ENCODE measurements around the gene AP1S3. TPM values are rescaled to one million over a fixed set of nuclear protein-coding genes. Genes with fewer than 3 reads are reported as not detected.
"Not testable (repeated sequence)": the region's sequence is repeated elsewhere in the genome, so short reads cannot be mapped to it uniquely, and the experiment has no call there.

The AP1S3 gene
- 10 to 100 TPM; 12.9 to 13.5 TPM for total RNA-seq

DNA sequence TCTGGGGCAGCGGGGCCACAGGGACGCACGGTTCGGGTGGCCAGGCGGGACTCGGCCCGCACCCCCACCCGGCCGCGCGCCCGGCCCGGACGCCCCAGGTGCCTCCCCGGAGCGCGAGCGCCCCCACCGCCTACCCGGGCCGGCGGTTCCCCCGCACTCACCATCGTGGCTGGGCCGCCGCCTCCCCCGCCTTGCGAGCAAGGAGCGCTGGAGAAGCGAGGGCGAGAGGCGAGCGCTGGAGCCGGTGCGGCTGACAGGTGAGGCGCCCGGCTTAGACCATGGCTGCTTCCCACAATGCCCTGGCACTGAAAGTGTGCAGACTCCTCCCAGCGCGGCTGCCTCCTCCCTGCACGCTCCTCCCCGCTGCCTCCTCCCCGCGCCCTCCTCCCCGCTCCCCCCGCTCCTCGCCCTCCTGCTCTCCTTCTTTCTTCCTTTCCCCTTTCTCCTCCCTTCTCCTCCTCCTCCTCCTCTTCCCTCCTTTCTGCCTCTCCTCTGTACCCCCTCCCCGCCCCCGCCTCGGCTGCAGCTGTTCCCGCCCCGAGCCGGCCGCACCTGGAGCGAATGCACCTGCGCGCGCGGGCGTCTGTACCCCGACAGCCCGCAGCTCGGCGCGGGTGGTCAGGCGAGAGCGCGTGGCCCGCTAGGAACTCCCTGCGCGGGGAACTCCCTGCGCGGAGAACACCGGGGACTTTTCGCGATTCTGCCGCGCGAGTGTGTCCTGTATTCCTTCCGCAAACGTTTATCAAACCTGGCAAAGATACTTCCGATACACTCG is at the start of gene AP1S3:
Gene AP1S3 (minus strand): TSS at position 296 of the 775 bp plus-strand sequence. CDS start 132 bp downstream, at position 164.
- Mint-ChIP-seq H3K4me1 (peaks cover 25% of the 10 kb centered on the region), H3K36me3 (peaks cover 3% of the 10 kb centered on the region), H3K4me3 (peak within 1 kb of the TSS; percentile 97), H3K27me3 (no peaks in the 10 kb centered on the region), H3K27ac (peak within 1 kb of the TSS; percentile 78), H3K9me3 (ENCODE audit: low read depth) (no peaks in the 10 kb centered on the region)
- ATAC-seq (peak; percentile 96), DNase-seq (peak; percentile 85)
- CTCF ChIA-PET, result interaction anchor here (0.6 to 2.3 kb wide), 11 partner anchors 13 to 156 kb away, joined by 3 to 6 read pairs (median 4); no protein-coding TSS in a partner anchor

- no peaks in the 10 kb centered on the region for H3K9me3 Mint-ChIP-seq (ENCODE audit: low read depth)
- peaks cover 62% of the 10 kb centered on the region for H3K36me3 Mint-ChIP-seq
- CTCF ChIA-PET, result no interaction called here
- peaks cover 20% of the 10 kb centered on the region for H3K4me1 Mint-ChIP-seq
- H3K27ac Mint-ChIP-seq, result no peak overlapping the region
- no peaks in the 10 kb centered on the region for H3K27me3 Mint-ChIP-seq
- DNase-seq (no peak), ATAC-seq (no peak)
- no peak overlapping the region for H3K4me3 Mint-ChIP-seq
Observed at GRCh38 chr2:223887127-223887526, 49.7 kb upstream of the AP1S3 start.

GRCh38 chr2:223886726-223887125 is 49.3 kb upstream of the AP1S3 start:
- peak overlapping the region; percentile 2 for H3K27ac Mint-ChIP-seq
- no peaks in the 10 kb centered on the region for H3K9me3 Mint-ChIP-seq (ENCODE audit: low read depth)
- DNase-seq, result no peak
- H3K4me1 Mint-ChIP-seq, result peaks cover 23% of the 10 kb centered on the region
- CTCF ChIA-PET, result no interaction called here
- no peak overlapping the region for H3K4me3 Mint-ChIP-seq
- H3K36me3 Mint-ChIP-seq, result peaks cover 66% of the 10 kb centered on the region
- ATAC-seq, result no peak
- H3K27me3 Mint-ChIP-seq, result no peaks in the 10 kb centered on the region

GRCh38 chr2:223884399-223884798 is 47.0 kb upstream of the AP1S3 start:
- no peaks in the 10 kb centered on the region for H3K27me3 Mint-ChIP-seq
- CTCF ChIA-PET, result no interaction called here
- peaks cover 31% of the 10 kb centered on the region for H3K4me1 Mint-ChIP-seq
- H3K4me3 Mint-ChIP-seq, result no peak overlapping the region
- peak; percentile 16 for ATAC-seq
- H3K9me3 Mint-ChIP-seq (ENCODE audit: low read depth), result no peaks in the 10 kb centered on the region
- no peak for DNase-seq
- peak overlapping the region; percentile 36 for H3K27ac Mint-ChIP-seq
- peaks cover 57% of the 10 kb centered on the region for H3K36me3 Mint-ChIP-seq

DNA sequence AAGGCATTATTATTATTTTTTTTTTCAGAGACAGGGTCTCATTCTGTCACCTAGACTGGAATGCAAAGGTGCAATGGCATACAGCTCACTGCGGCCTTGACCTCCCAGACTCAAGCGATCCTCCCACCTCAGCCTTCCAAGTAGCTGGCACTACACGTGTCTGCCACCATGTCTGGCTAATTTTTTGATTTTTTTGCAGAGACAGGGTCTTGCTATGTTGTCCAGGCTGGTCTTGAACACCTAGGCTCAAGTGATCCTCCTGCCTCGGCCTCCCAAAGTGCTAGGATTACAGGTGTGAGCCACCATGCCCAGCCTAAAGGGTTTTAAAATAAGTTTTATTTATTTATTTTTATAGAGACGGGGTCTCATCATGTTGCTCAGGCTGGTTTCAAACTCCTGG is 45.3 kb upstream of the AP1S3 start:
- no peak for ATAC-seq
- peak overlapping the region; percentile 75 for H3K27ac Mint-ChIP-seq
- peaks cover 58% of the 10 kb centered on the region for H3K36me3 Mint-ChIP-seq
- H3K4me3 Mint-ChIP-seq, result no peak overlapping the region
- no peaks in the 10 kb centered on the region for H3K9me3 Mint-ChIP-seq (ENCODE audit: low read depth)
- CTCF ChIA-PET, result interaction anchor here (1.1 kb wide), 1 partner anchor 59 kb away, joined by 5 read pairs; no protein-coding TSS in a partner anchor
- H3K4me1 Mint-ChIP-seq, result peaks cover 28% of the 10 kb centered on the region
- no peaks in the 10 kb centered on the region for H3K27me3 Mint-ChIP-seq
- DNase-seq, result no peak

DNA sequence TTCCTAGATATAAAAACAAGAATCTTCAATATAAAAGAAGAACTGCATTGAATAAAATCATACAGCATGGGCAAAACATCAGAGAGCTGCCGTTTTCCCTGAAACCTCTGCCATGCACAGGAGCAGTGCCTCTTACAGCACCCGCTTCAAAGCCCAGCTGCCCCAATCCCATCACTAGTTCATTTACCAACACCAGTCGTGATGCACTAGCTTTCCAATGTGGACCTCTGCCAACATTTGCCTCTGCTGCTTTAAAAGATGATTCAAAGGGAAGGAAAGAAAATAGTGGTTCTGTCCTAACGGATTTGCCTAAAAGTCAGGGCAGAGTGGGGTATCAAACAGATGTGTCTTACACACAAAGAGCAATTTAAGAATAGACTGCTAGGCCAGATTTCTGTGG is 43.4 kb upstream of the AP1S3 start:
- H3K9me3 Mint-ChIP-seq (ENCODE audit: low read depth), result no peaks in the 10 kb centered on the region
- H3K27ac Mint-ChIP-seq, result peak overlapping the region; percentile 75
- peaks cover 62% of the 10 kb centered on the region for H3K36me3 Mint-ChIP-seq
- CTCF ChIA-PET, result interaction anchor here (2.4 kb wide), 1 partner anchor 120 kb away, joined by 8 read pairs; no protein-coding TSS in a partner anchor
- no peak for DNase-seq
- no peak overlapping the region for H3K4me3 Mint-ChIP-seq
- no peak for ATAC-seq
- peaks cover 23% of the 10 kb centered on the region for H3K4me1 Mint-ChIP-seq
- H3K27me3 Mint-ChIP-seq, result no peaks in the 10 kb centered on the region

DNA sequence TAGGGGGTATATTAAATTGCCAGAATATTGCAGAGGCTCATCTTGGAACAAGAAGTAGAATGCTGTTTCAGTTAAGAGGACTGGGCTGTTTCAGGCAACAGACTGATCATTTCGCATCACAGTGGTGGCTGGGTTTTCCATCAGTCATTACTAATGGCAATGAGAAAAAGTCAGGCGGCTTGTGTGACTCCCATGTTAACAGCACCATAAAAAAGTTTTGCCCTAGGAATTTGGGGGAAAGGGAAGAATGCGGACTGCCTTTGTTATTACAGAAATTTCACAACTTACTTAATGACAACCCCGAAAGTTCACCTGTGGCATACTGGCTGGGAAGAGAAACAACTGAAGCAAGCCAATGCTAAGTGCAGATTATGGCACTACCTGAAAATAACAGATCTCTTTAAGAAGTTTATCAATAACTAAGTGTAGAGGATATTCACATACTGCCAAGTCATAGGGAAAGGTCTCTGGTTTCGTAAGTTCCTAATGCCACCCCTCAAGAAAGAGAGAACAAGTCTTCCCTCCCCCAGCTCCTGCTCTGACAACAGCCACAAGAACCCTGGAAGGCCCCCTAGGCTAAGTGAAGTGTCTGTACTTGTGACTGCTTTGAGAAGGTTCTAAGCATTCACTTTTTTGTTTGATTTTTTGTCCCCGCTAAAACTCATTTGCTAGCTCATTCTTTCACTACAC is 40.5 kb upstream of the AP1S3 start:
- Mint-ChIP-seq H3K27ac (no peak overlapping the region), H3K9me3 (ENCODE audit: low read depth) (no peaks in the 10 kb centered on the region), H3K4me1 (peaks cover 14% of the 10 kb centered on the region), H3K36me3 (peaks cover 56% of the 10 kb centered on the region), H3K27me3 (no peaks in the 10 kb centered on the region), H3K4me3 (no peak overlapping the region)
- CTCF ChIA-PET, result no interaction called here
- ATAC-seq (no peak), DNase-seq (no peak)

- Mint-ChIP-seq H3K36me3 (peaks cover 48% of the 10 kb centered on the region), H3K4me1 (no peaks in the 10 kb centered on the region), H3K4me3 (no peak overlapping the region), H3K9me3 (ENCODE audit: low read depth) (no peaks in the 10 kb centered on the region), H3K27me3 (no peaks in the 10 kb centered on the region), H3K27ac (no peak overlapping the region)
- DNase-seq (no peak), ATAC-seq (no peak)
- CTCF ChIA-PET, result interaction anchor here (0.9 kb wide), 1 partner anchor 8 kb away, joined by 3 read pairs; no protein-coding TSS in a partner anchor
Observed at GRCh38 chr2:223873672-223874071, 36.3 kb upstream of the AP1S3 start.

DNA sequence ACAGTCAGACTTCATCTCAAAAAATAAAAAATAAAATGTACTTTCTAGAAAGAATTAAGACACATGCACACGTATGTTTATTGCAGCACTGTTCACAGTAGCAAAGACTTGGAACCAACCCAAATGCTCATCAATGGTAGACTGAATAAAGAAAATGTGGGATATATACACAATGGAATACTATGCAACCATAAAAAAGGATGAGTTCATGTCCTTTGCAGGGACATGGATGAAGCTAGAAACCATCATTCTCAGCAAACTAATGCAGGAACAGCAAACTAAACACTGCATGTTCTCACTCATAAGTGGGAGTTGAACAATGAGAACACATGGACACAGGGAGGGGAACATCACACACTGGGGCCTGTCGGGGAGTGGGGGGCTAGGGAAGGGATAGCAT is 35.4 kb upstream of the AP1S3 start:
- ATAC-seq; H3K27ac Mint-ChIP-seq; DNase-seq; H3K4me1 Mint-ChIP-seq; H3K9me3 Mint-ChIP-seq (ENCODE audit: low read depth); H3K27me3 Mint-ChIP-seq; H3K4me3 Mint-ChIP-seq: not testable (repeated sequence)
- CTCF ChIA-PET, result interaction anchor here (1.3 kb wide), 1 partner anchor 97 kb away, joined by 3 read pairs; no protein-coding TSS in a partner anchor
- H3K36me3 Mint-ChIP-seq, result peaks cover 40% of the 10 kb centered on the region

DNA sequence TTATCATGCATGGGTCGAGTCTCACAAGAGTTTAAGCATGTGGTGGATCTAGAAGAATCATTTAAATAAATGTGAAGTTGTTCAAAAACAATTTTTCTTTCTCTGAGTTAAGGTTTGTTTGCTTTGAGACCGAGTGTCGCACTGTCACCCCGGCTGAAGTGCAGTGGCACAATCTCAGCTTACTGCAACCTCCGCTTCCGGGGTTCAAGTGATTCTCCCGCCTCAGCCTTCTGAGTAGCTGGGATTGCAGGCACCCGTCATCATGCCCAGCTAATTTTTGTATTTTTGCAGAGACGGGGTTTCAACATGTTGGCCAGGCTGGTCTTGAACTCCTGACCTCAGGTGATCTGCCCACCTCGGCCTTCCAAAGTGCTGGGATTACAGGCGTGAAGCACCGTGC is 34.3 kb upstream of the AP1S3 start:
- not testable (repeated sequence) for H3K4me3 Mint-ChIP-seq; ATAC-seq; H3K27ac Mint-ChIP-seq; DNase-seq; H3K9me3 Mint-ChIP-seq (ENCODE audit: low read depth); H3K27me3 Mint-ChIP-seq
- H3K4me1 Mint-ChIP-seq, result peaks cover 14% of the 10 kb centered on the region
- CTCF ChIA-PET, result interaction anchor here (1.3 kb wide), 1 partner anchor 98 kb away, joined by 3 read pairs; no protein-coding TSS in a partner anchor
- H3K36me3 Mint-ChIP-seq, result peaks cover 29% of the 10 kb centered on the region

GRCh38 chr2:223870840-223871611 is 33.6 kb upstream of the AP1S3 start:
- no peak for DNase-seq
- H3K27ac Mint-ChIP-seq, result no peak overlapping the region
- peaks cover 20% of the 10 kb centered on the region for H3K4me1 Mint-ChIP-seq
- CTCF ChIA-PET, result no interaction called here
- H3K4me3 Mint-ChIP-seq, result no peak overlapping the region
- peaks cover 27% of the 10 kb centered on the region for H3K36me3 Mint-ChIP-seq
- ATAC-seq, result no peak
- no peaks in the 10 kb centered on the region for H3K27me3 Mint-ChIP-seq
- H3K9me3 Mint-ChIP-seq (ENCODE audit: low read depth), result no peaks in the 10 kb centered on the region

- H3K36me3 Mint-ChIP-seq, result peaks cover 25% of the 10 kb centered on the region
- H3K9me3 Mint-ChIP-seq (ENCODE audit: low read depth), result no peaks in the 10 kb centered on the region
- H3K27me3 Mint-ChIP-seq, result no peaks in the 10 kb centered on the region
- H3K4me3 Mint-ChIP-seq, result no peak overlapping the region
- peaks cover 36% of the 10 kb centered on the region for H3K4me1 Mint-ChIP-seq
- CTCF ChIA-PET, result interaction anchor here (1.2 to 1.5 kb wide), 2 partner anchors 9 to 14 kb away, joined by 3 to 4 read pairs; no protein-coding TSS in a partner anchor
- peak overlapping the region; percentile 2 for H3K27ac Mint-ChIP-seq
- no peak for DNase-seq
- no peak for ATAC-seq
Observed at GRCh38 chr2:223868005-223868404, 30.6 kb upstream of the AP1S3 start.

DNA sequence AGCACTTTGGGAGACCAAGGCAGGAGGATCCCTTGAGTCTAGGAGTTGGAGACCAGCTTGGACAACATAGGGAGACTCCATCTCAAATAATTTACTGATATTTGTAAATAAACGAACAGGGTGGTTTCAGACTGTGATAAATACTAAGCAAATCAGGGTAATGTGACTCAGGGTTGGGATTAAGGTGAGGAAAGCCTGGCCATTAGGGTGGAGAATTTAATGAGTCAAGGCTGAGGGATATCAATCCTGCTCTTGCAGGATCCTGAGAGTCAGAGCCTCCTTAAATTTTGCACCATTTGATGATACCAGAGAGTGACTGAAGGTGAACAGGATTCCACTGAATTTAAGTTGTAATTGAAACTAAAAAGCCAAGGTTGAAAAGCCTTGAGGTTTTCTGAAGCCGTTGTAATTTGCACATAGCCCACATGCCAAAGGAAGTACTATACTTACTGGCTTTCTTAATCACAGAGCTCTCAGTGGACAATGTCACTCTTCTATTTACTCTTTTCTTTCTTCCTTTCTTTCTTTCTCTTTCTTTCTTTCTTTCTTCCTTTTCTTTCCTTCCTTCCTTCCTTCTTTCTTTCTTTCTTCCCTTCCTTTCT is 28.6 kb upstream of the AP1S3 start:
- peak; percentile 82 for ATAC-seq
- peak; percentile 51 for DNase-seq
- Mint-ChIP-seq H3K4me3 (peak overlapping the region; percentile 23), H3K27me3 (no peaks in the 10 kb centered on the region), H3K4me1 (peaks cover 39% of the 10 kb centered on the region), H3K9me3 (ENCODE audit: low read depth) (no peaks in the 10 kb centered on the region), H3K36me3 (peaks cover 19% of the 10 kb centered on the region), H3K27ac (peak overlapping the region; percentile 90)
- CTCF ChIA-PET, result interaction anchor here (0.6 to 3.4 kb wide), 8 partner anchors 8 to 106 kb away, joined by 3 to 12 read pairs (median 3); no protein-coding TSS in a partner anchor

All from activated CD8-positive, alpha-beta memory T cell treated with anti-CD3 and anti-CD28 coated beads, Interleukin-2, amount 10 ng/mL, durations not matched to agents 7 days and 5 days (primary cell).